T-cell (primary cell): Measurements from ENCODE around the gene GTF3C4. TPM values are rescaled to one million over a fixed set of nuclear protein-coding genes. Genes with fewer than 3 reads are reported as not detected.

Experiments used
- ATAC-seq, 4 experiments: fragments of 200-7000 bp in 3 of 4; fragments of 150-1000 bp in 1 of 4; cut with Tn5 transposase; replicated peaks in 1 of 4; 1 replicate in 3 of 4; 2 replicates in 1 of 4; pipeline ENCODE4 v1.10.0; 2021; ENCODE audit warnings: moderate library complexity in 3 of 4, mild to moderate bottlenecking in 2 of 4, moderate number of reproducible peaks in 1 of 4
- CTCF ChIA-PET, 2 donors: fragments of 300-600 bp; sonication (Branson Sonifier 250); formaldehyde crosslinking; loops; one replicate each; lab custom pipeline; 2022; ENCODE audit warnings: antibody characterized with exemption in 2 of 2; lab: Charles Lee
- POLR2A ChIA-PET, 2 donors: fragments of 300-600 bp; sonication (Branson Sonifier 250); formaldehyde crosslinking; loops; one replicate each; lab custom pipeline; 2022; ENCODE audit warnings: antibody characterized with exemption in 2 of 2; lab: Charles Lee
- DNase-seq, 35 experiments: peaks; one replicate each; pipeline versions ENCODE4 v3.0.0 to v3.0.0-alpha.2; 2013 to 2023
- H3K27ac ChIP-seq: one replicate; pipeline ENCODE4 v1.5.1; 2013; ENCODE audit warnings: low read length
- H3K27me3 ChIP-seq, 2 experiments: replicated peaks in 1 of 2; 1 replicate in 1 of 2; 2 replicates in 1 of 2; pipeline versions ENCODE4 v1.6.1 to v1.7.0; 2013; ENCODE audit warnings: low read length in 1 of 2, mixed read lengths in 1 of 2; ENCODE audit not compliant: control insufficient read depth in 2 of 2, insufficient read depth in 2 of 2; ENCODE audit errors: extremely low read depth in 1 of 2
- H3K36me3 ChIP-seq, 2 donors: 1 replicate in 1 of 2; 2 replicates in 1 of 2; pipeline versions ENCODE4 v1.6.1 to v1.7.0; 2013; ENCODE audit warnings: low read length in 1 of 2; ENCODE audit not compliant: control insufficient read depth in 2 of 2, insufficient read depth in 1 of 2; ENCODE audit errors: extremely low read depth in 1 of 2
- H3K4me1 ChIP-seq, 2 experiments: 1 replicate in 1 of 2; 2 replicates in 1 of 2; pipeline versions ENCODE4 v1.6.1 to v1.7.0; 2013; ENCODE audit warnings: low read length in 2 of 2, mixed read lengths in 1 of 2; ENCODE audit not compliant: insufficient read depth in 2 of 2, control insufficient read depth in 1 of 2; ENCODE audit errors: extremely low read depth in 1 of 2
- H3K4me3 ChIP-seq, 2 donors: 1 replicate in 1 of 2; 2 replicates in 1 of 2; pipeline versions ENCODE4 v1.5.1 to v1.7.0; 2013; ENCODE audit warnings: mild to moderate bottlenecking in 2 of 2, low read length in 1 of 2, moderate library complexity in 1 of 2; ENCODE audit not compliant: control insufficient read depth in 1 of 2; ENCODE audit errors: extremely low read depth in 1 of 2
- H3K9me3 ChIP-seq: 2 replicates; pipeline ENCODE4 v1.7.0; 2013
- H3K27ac Mint-ChIP-seq, 2 donors: one replicate each; pipeline ENCODE4 v1.8.0; 2020 to 2021; ENCODE audit warnings: mild to moderate bottlenecking in 2 of 2, mixed read lengths in 2 of 2
- H3K27me3 Mint-ChIP-seq, 2 donors: one replicate each; pipeline ENCODE4 v1.8.0; 2021 to 2022; ENCODE audit warnings: mixed read lengths in 2 of 2
- H3K36me3 Mint-ChIP-seq: one replicate; pipeline ENCODE4 v1.8.0; 2021; ENCODE audit warnings: mixed read lengths
- H3K4me1 Mint-ChIP-seq, 3 donors: one replicate each; pipeline ENCODE4 v1.8.0; 2020 to 2022; ENCODE audit warnings: mixed read lengths in 3 of 3, mild to moderate bottlenecking in 1 of 3
- H3K4me3 Mint-ChIP-seq, 3 donors: one replicate each; pipeline ENCODE4 v1.8.0; 2020 to 2022; ENCODE audit warnings: mild to moderate bottlenecking in 3 of 3, mixed read lengths in 3 of 3, moderate library complexity in 3 of 3
- H3K9me3 Mint-ChIP-seq, 3 donors: one replicate each; pipeline ENCODE4 v1.8.0; 2020 to 2022; ENCODE audit warnings: mixed read lengths in 3 of 3
- WGBS: methylation state at CpG from one replicate; pipeline ENCODE4 v1.1.5; 2013; ENCODE audit warnings: missing lambda C conversion rate; ENCODE audit not compliant: insufficient coverage; 5-methylcytosine and 5-hydroxymethylcytosine counted together
- total RNA-seq, 35 experiments: library from RNA in 6 of 35; stranded (reverse) in 6 of 35; fragments of 120-200 nt in 1 of 35; gene quantifications; one replicate each; pipeline versions ENCODE4 v1.2.1 to v1.2.4 and lab custom pipeline; 2013 to 2026

GTF3C4 gene
- total RNA-seq, 5 donors from 2014 or later (not counting 1 experiment from before 2014, with no cell fraction given) = 8.9 to 14.2 (median 13.2) TPM

DNA sequence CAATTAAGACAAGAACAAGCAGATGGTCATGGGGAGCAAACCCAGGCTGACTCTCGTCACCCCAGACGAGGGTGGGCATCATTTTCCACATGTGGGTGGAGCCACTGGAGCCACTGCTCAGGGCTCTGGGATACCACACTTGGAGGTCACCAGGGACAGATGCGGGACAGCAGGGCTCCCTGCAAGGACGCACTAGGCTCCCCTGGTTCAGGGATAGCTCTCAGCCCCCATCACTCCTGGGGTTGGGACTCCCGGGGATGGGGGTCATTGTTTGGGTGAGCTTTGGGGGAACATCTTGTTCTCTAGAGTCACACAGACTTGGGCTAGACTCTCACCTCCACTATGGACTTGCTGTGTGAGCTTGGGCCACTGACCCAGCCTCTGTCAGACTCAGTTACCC is 57.8 kb downstream of the GTF3C4 start:
- ATAC-seq = no peak
- no peak for DNase-seq
- no peak overlapping the region for H3K27ac Mint-ChIP-seq
- no peak overlapping the region for H3K4me3 Mint-ChIP-seq
- H3K36me3 ChIP-seq = no peaks in the 10 kb centered on the region
- H3K4me3 ChIP-seq = no peak overlapping the region
- H3K4me1 ChIP-seq = no peaks in the 10 kb centered on the region
- no peaks in the 10 kb centered on the region for H3K4me1 Mint-ChIP-seq
- H3K27me3 ChIP-seq = peaks cover 0 to 31% of the 10 kb centered on the region in 2 experiments
- H3K27me3 Mint-ChIP-seq = peaks cover 25 to 43% of the 10 kb centered on the region in 2 donors
- no peaks in the 10 kb centered on the region for H3K9me3 Mint-ChIP-seq
- no peaks in the 10 kb centered on the region for H3K36me3 Mint-ChIP-seq
- 76% methylated on average over 2 of the region's 5 CpGs for WGBS
- CTCF ChIA-PET = no interaction called here
- H3K27ac ChIP-seq = no peak overlapping the region
- POLR2A ChIA-PET = no interaction called here
- H3K9me3 ChIP-seq = no peaks in the 10 kb centered on the region

DNA sequence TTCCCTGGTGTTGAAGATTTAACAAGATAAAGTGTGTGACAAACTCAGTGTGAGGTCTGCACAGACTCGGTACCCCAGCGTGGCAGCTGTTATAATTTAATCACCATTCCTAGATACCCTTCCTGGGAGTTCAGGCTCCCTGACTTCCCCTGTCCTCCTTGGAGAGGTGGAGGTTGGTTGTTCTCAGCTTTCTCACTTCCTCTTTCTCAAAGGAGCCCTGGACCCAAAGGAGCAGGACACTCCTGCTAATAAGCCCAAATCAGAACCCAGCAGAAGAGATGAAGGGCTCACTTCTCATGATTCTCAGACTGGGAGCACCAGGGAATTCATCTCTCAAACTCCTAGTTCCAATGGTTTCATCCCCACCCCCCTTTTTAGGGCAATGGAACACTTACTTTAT is 58.2 kb downstream of the GTF3C4 start:
- Mint-ChIP-seq H3K4me1 (no peaks in the 10 kb centered on the region), H3K4me3 (no peak overlapping the region), H3K9me3 (no peaks in the 10 kb centered on the region), H3K36me3 (no peaks in the 10 kb centered on the region), H3K27ac (no peak overlapping the region), H3K27me3 (peaks cover 23 to 40% of the 10 kb centered on the region in 2 donors)
- Histone ChIP-seq H3K27ac (no peak overlapping the region), H3K4me1 (no peaks in the 10 kb centered on the region), H3K27me3 (peaks cover 0 to 35% of the 10 kb centered on the region in 2 experiments), H3K9me3 (no peaks in the 10 kb centered on the region), H3K4me3 (no peak overlapping the region), H3K36me3 (no peaks in the 10 kb centered on the region)
- ATAC-seq (no peak), DNase-seq (no peak)
- ChIA-PET POLR2A (no interaction called here), CTCF (no interaction called here)
- no CpG with 5 or more reads among the region's 2 CpGs for WGBS

DNA sequence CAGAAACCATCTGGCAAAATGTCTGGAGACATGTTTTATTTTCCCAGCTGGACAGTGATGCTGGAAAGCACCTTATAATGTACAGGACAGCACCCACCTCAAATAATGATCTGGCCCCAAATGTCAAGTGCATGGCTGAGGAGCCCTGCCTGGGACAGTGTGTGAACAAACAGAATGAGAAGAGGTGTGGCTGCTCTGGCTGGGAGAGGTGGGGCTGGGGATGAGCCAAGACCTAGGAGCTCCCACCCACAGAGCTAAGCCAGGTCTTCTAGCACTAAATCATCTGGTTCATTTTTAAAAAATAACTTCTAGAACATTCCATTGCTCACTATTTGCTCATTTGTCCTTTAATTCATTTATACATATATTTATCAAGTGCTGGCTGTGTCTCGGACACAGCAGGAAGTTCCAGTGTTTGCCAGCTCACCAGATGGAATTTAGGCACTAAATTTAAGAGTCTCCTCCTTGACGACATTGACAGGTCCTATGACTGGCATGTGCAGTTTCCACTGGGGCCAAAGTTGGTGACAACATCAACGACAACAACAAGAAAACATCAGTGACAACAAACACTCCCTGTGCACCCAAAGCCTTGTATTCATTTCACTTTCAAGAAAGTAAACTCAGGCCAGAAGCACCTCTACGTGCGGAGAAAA is 59.1 kb downstream of the GTF3C4 start:
- Mint-ChIP-seq H3K4me1 (no peaks in the 10 kb centered on the region), H3K27me3 (peaks cover 23 to 35% of the 10 kb centered on the region in 2 donors), H3K36me3 (no peaks in the 10 kb centered on the region), H3K27ac (no peak overlapping the region), H3K4me3 (no peak overlapping the region), H3K9me3 (no peaks in the 10 kb centered on the region)
- ATAC-seq (no peak), DNase-seq (no peak)
- ChIA-PET CTCF (no interaction called here), POLR2A (no interaction called here)
- WGBS = 73% methylated on average over 5 of the region's 5 CpGs
- Histone ChIP-seq H3K4me1 (no peaks in the 10 kb centered on the region), H3K4me3 (no peak overlapping the region), H3K27me3 (peaks cover 0 to 36% of the 10 kb centered on the region in 2 experiments), H3K36me3 (no peaks in the 10 kb centered on the region), H3K9me3 (no peaks in the 10 kb centered on the region), H3K27ac (no peak overlapping the region)

DNA sequence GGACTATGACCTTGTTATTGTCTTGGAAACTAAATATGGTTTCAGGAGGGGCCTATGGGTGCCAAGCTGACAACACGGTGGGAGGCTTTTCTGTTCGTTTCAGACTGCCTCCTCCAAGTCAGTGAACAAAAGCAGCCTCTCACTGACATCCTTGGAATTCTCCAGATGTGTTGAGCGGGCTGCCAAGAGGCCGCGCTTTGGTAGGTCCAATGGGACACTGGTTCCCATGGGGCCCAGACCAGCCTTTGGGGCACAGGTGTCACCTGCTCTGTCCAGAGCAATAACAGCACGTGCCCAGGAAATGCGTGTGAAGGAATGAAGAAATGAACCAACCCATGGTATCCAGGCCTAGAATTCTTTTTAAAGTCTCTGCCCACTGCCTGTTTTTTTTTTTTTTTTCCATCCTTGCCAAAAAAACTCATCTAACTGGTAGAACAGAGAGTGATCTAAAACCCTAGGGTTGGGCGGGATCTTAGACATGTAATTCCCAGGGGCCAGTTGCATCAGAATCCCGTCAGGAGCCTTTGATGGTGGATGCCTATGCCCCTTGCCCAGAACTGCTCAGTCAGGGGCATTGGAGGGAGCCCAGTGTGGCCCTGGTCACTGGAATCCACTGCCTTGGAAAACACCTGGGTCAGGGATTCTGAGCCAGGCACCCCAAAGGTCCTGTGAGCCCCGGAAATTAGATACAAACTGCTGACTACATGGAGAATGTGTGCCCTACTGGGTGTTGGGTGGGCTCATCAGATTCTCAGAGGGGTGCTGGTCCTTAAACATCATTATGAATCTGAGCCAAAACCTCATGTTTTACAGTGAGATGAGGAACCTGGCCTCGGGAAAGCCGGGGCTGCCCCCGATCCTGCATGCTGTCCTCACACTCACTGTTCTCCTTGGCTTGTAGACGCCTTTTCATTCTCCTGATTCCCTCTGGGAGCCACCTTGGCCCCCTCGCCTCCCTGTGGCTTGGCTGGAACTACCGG is 60.1 kb downstream of the GTF3C4 start:
- H3K9me3 ChIP-seq = no peaks in the 10 kb centered on the region
- ChIA-PET CTCF (no interaction called here), POLR2A (no interaction called here)
- WGBS = 80% methylated on average over 14 of the region's 16 CpGs
- H3K36me3 ChIP-seq = no peaks in the 10 kb centered on the region
- H3K9me3 Mint-ChIP-seq = no peaks in the 10 kb centered on the region
- no peaks in the 10 kb centered on the region for H3K36me3 Mint-ChIP-seq
- no peak overlapping the region for H3K27ac Mint-ChIP-seq
- ATAC-seq (no peak), DNase-seq (no peak)
- peaks cover 28 to 37% of the 10 kb centered on the region in 2 donors for H3K27me3 Mint-ChIP-seq
- H3K4me1 ChIP-seq = no peaks in the 10 kb centered on the region
- H3K4me1 Mint-ChIP-seq = no peaks in the 10 kb centered on the region
- no peak overlapping the region for H3K4me3 ChIP-seq
- no peak overlapping the region for H3K4me3 Mint-ChIP-seq
- peaks cover 0 to 36% of the 10 kb centered on the region in 2 experiments for H3K27me3 ChIP-seq
- no peak overlapping the region for H3K27ac ChIP-seq

DNA sequence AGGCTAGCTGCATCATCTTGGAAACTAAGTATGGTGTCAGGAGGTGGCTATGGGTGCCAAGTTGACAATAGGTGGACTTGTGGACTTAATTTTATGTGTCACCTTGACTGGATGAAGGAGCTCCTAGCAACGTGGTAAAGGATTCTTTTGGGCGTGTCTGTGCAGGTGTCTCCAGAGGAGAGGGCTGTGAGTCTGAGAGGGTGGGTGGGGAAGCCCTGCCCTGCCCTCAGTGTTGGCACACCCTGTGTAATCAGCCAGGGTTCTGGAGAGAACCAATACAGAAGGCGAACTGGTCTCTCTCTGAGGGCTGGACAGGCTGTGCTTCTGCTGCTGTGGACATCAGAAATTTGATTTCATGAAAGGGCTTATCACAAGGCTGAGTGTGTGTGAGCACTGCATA is 61.0 kb downstream of the GTF3C4 start:
- no peak overlapping the region for H3K27ac Mint-ChIP-seq
- Histone ChIP-seq H3K27me3 (peaks cover 0 to 34% of the 10 kb centered on the region in 2 experiments), H3K36me3 (no peaks in the 10 kb centered on the region), H3K27ac (no peak overlapping the region), H3K9me3 (no peaks in the 10 kb centered on the region), H3K4me3 (no peak overlapping the region), H3K4me1 (no peaks in the 10 kb centered on the region)
- peaks cover 28 to 36% of the 10 kb centered on the region in 2 donors for H3K27me3 Mint-ChIP-seq
- H3K9me3 Mint-ChIP-seq = no peaks in the 10 kb centered on the region
- CTCF ChIA-PET = no interaction called here
- POLR2A ChIA-PET = no interaction called here
- no peak overlapping the region for H3K4me3 Mint-ChIP-seq
- DNase-seq (no peak), ATAC-seq (no peak)
- no peaks in the 10 kb centered on the region for H3K36me3 Mint-ChIP-seq
- WGBS = 60% methylated on average over 3 of the region's 3 CpGs
- H3K4me1 Mint-ChIP-seq = no peaks in the 10 kb centered on the region

DNA sequence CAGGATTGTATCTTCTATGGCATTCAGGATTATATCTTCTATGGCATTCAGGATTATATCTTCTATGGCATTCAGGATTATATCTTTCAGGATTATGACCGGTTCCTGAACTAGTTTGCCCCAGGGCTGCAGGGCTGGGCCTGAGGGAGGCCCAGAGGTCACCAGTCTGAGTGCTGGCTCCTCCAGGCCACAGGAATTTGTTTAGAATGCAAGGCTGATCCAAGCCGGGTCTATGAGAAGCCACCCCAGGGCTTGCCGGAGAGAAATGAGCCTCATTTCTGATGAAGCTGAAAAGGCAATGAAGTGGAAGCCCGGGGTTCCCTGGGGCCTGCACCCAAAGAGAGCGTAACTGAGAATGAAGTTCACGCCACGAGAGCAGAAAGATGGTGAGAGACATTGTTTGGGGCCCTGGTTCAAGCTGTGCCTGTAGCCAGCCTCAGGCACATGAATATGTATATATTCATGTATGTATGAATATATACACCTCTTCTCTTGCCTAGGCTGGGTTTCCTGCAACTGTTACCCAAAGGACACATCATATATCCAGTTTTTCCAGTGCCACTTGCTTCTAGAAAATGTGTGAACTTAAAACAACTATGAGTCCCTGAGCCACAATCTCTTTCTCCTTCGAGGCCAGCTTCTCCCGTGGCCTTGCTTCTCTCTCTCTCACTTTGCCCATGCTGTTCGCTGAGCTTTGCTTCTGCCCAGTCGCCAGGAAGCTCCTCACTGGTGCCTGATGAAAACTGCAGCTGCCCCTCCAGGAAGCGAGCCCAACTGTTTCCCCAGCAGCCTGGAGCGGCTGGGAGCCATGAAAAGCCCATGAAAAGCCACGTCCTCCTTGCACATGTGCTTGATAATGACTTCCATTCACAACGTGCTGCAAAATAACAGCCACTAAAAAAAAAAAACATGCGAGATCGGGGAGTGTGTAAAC is 62.3 kb downstream of the GTF3C4 start:
- H3K27ac Mint-ChIP-seq = no peak overlapping the region
- no peak for ATAC-seq
- no peak overlapping the region for H3K4me3 Mint-ChIP-seq

More for the DNA sequence above, 62.3 kb downstream of the GTF3C4 start:
- Mint-ChIP-seq H3K4me1 (no peaks in the 10 kb centered on the region), H3K36me3 (no peaks in the 10 kb centered on the region), H3K9me3 (no peaks in the 10 kb centered on the region), H3K27me3 (peaks cover 25 to 29% of the 10 kb centered on the region in 2 donors)
- H3K4me3 ChIP-seq = no peak overlapping the region
- POLR2A ChIA-PET = no interaction called here
- H3K4me1 ChIP-seq = no peaks in the 10 kb centered on the region
- CTCF ChIA-PET = no interaction called here
- WGBS = 65% methylated on average over 10 of the region's 17 CpGs
- no peak overlapping the region for H3K27ac ChIP-seq
- no peak for DNase-seq
- peaks cover 0 to 28% of the 10 kb centered on the region in 2 experiments for H3K27me3 ChIP-seq
- H3K36me3 ChIP-seq = no peaks in the 10 kb centered on the region
- no peaks in the 10 kb centered on the region for H3K9me3 ChIP-seq
